GM20000 (cell line): ENCODE results near the gene RARRES2.

ENCODE experiments used
- DNase-seq: peaks from one replicate; pipeline ENCODE4 v3.0.0; 2012; ENCODE audit warnings: low spot score
- CTCF ChIP-seq: IDR thresholded peaks from 2 replicates; pipeline ENCODE4 v1.5.1; 2012; ENCODE audit warnings: mild to moderate bottlenecking, control low read depth; ENCODE audit errors: extremely low read depth, missing control alignments

Gene RARRES2

GRCh38 chr7:150371131-150371995, 29.9 kb upstream of the RARRES2 start:
- no peak for DNase-seq
- TF ChIP-seq CTCF, result no peak

DNA sequence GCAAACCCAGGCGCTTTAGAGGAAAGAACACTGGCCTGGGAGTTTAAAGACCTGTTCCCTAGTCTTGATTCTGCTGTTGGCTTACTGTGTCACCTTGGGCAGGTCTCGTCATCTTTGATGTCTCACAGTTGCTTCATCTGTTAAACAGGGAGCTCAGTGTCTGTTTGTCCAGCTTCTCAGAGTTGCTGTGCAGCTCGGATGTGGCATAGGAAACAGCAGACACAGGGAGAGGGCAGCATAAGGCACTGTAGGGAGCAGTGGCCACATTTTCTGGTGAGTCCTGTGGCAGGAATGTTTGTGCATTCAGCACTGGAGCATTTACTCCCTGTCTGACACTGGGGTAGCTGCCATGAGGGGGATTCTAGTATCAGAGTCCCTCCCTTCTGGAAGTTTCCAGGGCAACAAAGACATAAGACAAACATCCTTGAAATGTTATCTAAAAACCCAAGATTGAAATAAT, 29.2 kb upstream of the RARRES2 start:
- DNase-seq, result no peak
- TF ChIP-seq CTCF, result no peak

DNA sequence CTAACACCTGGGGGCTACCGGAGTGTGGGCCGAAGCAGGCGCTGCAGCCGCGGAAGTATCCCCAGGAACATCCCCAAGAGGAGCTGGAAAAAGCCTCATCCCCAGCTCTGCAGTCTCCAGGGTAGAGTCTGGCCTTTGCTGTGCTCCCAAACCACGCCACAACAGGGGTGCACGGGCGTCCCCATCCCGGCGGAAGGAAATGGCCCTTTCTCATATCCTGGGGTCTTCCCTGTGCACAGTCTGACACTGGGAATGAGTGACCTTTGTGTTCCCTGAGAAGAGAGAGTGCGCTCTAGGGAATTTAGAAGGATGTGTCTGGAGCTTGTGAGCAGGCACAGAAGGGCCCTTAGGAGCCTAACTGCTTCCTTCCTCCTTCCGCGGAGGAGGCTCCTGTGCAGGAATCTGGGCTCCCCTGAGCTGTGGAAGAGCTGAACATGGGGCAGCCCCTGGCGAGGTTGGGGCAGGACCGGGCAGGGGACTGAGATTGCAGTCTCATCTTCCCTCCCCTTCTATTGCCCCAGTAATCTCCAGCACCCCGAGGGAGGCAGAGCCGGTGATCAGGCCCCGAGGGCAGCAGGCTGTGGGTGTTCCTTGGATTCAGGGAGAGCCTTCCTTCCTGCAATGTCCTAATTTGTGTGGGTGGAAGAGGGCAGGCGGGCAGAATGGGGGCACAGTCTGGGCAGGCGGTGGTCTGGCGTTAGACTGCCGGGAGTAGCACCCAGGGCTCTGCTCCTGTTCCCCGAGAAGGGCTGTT, 28.5 kb upstream of the RARRES2 start:
- DNase-seq, result no peak
- no peak for TF ChIP-seq CTCF

DNA sequence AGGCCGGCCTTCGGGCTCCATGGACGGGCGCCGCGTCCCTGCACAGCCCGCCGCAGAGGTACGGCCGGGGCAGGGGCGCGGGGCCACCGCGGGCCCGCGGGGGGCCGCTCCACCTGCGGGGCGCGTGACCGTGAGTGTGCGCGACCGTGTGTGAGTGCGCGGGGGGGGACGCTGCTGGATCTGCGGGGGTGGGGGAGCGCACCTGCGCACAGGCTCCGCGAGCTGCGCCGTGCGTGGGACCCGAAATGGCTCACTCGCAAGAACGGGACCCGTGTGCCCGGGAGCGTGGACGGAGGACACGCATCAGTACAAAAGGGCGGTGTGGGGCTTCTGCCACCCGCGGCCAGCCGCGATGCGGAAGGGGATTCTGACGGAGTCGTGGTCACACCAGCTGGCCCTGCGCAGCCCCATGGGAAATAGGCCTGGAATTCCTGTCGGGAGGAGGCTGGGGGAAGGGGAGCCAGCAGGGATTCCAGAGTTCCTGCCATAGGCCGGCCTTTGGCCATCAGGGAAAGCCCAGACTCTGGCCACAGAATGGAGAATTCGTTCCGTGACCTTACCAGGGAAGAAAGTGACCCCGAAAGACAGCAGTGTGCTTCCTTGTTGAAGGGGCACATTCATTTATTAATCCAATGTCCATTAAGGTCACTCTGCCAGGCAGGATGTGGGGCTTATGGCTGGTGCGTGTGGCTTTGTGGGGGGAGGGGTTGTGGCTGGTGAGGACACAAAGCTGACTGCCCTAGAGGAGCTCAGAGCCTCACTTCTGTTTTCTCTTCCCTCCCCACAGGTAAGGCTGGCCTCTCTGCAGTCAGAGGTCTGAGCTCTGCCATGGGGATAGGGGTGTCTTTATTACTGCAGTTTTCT, 27.7 kb upstream of the RARRES2 start:
- no peak for TF ChIP-seq CTCF
- peak; percentile 81 for DNase-seq

GRCh38 chr7:150368096-150368883, 26.9 kb upstream of the RARRES2 start, which contains the start of gene REPIN1:
TSS of gene REPIN1 (plus strand) at chr7:150368822. CDS start at chr7:150369712, 890 bp downstream.
- peak; percentile 95 for DNase-seq
- no peak for TF ChIP-seq CTCF

GRCh38 chr7:150367677-150368095, 26.3 kb upstream of the RARRES2 start:
- TF ChIP-seq CTCF, result no peak
- DNase-seq, result no peak
